GM21381 (cell line): ENCODE measurements around the gene LCE1E.

ENCODE experiments used
- ATAC-seq: cut with Tn5 transposase; IDR thresholded peaks from one replicate; pipeline ENCODE4 v1.9.1; 2021; ENCODE audit warnings: mild to moderate bottlenecking, moderate library complexity; ENCODE audit not compliant: unreplicated experiment

LCE1E gene

GRCh38 chr1:152786077-152786476 lies at the start of gene LCE1E:
LCE1E (plus strand) TSS chr1:152786257; CDS start chr1:152787300, 1,043 bp downstream.
- ATAC-seq: no peak

- no peak for ATAC-seq
Measured at GRCh38 chr1:152737997-152738396, 48.1 kb upstream of the LCE1E start.

GRCh38 chr1:152739841-152740240 lies 46.2 kb upstream of the LCE1E start:
- ATAC-seq: no peak

GRCh38 chr1:152741656-152742055 lies 44.4 kb upstream of the LCE1E start:
- ATAC-seq: no peak

- ATAC-seq: no peak
Measured at GRCh38 chr1:152743371-152744145, 42.5 kb upstream of the LCE1E start.

- ATAC-seq: no peak
Measured at GRCh38 chr1:152745289-152745704, 40.8 kb upstream of the LCE1E start.

GRCh38 chr1:152745765-152746444 lies 40.2 kb upstream of the LCE1E start:
- ATAC-seq: no peak

GRCh38 chr1:152747831-152748230 lies 38.2 kb upstream of the LCE1E start:
- ATAC-seq: no peak

GRCh38 chr1:152752225-152752624 lies 33.8 kb upstream of the LCE1E start:
- ATAC-seq: no peak

- ATAC-seq: no peak
Measured at GRCh38 chr1:152753586-152753985, 32.5 kb upstream of the LCE1E start.

GRCh38 chr1:152756872-152757271 lies 29.2 kb upstream of the LCE1E start:
- ATAC-seq: no peak

GRCh38 chr1:152757747-152758146 lies 28.3 kb upstream of the LCE1E start, which contains the start of gene KPRP:
KPRP (plus strand) TSS chr1:152758025; CDS start chr1:152759589, 1,564 bp downstream.
- ATAC-seq: no peak

GRCh38 chr1:152758636-152759035 lies 27.4 kb upstream of the LCE1E start:
- no peak for ATAC-seq

GRCh38 chr1:152759453-152760173 lies 26.4 kb upstream of the LCE1E start:
- no peak for ATAC-seq

GRCh38 chr1:152760551-152761190 lies 25.4 kb upstream of the LCE1E start:
- ATAC-seq: no peak

GRCh38 chr1:152761609-152762213 lies 24.3 kb upstream of the LCE1E start:
- no peak for ATAC-seq

GRCh38 chr1:152768847-152769533 lies 17.1 kb upstream of the LCE1E start:
- no peak for ATAC-seq

GRCh38 chr1:152770411-152770810 lies 15.6 kb upstream of the LCE1E start:
- ATAC-seq: no peak

GRCh38 chr1:152774875-152775274 lies 11.2 kb upstream of the LCE1E start, which contains the start of gene LCE1F:
LCE1F (plus strand) TSS chr1:152775140; CDS start chr1:152776372, 1,232 bp downstream.
- no peak for ATAC-seq

- ATAC-seq: no peak
Measured at GRCh38 chr1:152776361-152776760, 9.7 kb upstream of the LCE1E start.
